ENCODE measurements around the gene DNAJB4.
"Not testable (repeated sequence)": the region's sequence is repeated elsewhere in the genome, so short reads cannot be mapped to it uniquely, and the experiment has no call there.

The DNAJB4 gene

GRCh38 chr1:78064886-78065285, 60.1 kb downstream of the DNAJB4 start:
- DNase-seq (ENCODE audit: low read depth), result not testable (repeated sequence)

All from T-helper 22 cell (primary cell).